Stimulated activated naive CD8-positive, alpha-beta T cell treated with anti-CD3 and anti-CD28 coated beads, Interleukin-15, Interleukin-2, amounts not matched to agents 100 U/mL and 50 U/mL, for 24 hours (primary cell): ENCODE data around the gene NUPR1.
"Not testable (repeated sequence)": the region's sequence is repeated elsewhere in the genome, so short reads cannot be mapped to it uniquely, and the experiment has no call there.

ENCODE experiments used
- ATAC-seq: fragments of 150-1000 bp; cut with Tn5 transposase; one replicate; pipeline ENCODE4 v1.10.0; 2021
- DNase-seq: peaks from one replicate; pipeline ENCODE4 v3.0.0; 2021

The NUPR1 gene, protein sequence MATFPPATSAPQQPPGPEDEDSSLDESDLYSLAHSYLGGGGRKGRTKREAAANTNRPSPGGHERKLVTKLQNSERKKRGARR

GRCh38 chr16:28538733-28539596, at the start of gene NUPR1:
Gene NUPR1 (minus strand): TSS chr16:28538974. CDS start chr16:28538907, 67 bp downstream.
- DNase-seq = no peak
- no peak for ATAC-seq

DNA sequence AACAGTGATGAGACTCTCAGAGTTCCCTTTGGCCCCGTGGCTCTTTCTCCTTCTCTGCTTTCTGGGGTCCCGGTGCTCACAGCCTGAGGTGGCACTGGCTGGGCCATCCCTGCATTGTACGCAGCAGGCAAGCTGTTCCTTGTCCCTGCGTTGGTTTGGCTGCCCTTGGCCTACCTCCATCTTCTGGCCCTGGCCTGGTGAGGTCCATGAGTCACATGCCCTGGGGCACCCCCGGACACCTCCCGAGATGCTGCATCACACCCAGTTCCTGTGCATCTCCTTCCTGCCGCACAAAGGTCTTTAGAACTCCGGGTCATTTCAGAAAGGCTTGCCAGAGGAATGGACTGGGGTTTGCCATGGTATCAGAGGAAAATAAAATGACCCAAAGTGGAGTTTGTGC, 48.6 kb upstream of the NUPR1 start:
- ATAC-seq = no peak
- no peak for DNase-seq

DNA sequence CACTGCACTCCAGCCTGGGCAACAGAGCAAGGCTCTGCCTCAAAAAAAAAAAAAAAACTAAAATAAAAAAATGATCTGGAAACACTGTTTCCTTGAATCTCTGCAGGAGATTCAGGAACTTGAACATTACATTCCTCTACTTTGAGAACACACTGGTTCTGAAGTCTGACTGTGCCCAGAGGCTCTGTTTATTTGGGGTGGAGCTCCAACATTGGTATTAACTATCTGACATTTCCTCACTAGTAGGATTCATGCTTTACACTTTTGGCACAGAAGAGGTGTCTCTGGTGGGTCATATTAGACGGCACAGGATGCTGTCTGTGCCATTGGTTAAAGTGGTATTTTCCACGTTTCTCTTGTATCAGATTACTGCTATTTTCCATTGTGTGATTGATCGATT, 47.7 kb upstream of the NUPR1 start:
- DNase-seq = no peak
- ATAC-seq = no peak

DNA sequence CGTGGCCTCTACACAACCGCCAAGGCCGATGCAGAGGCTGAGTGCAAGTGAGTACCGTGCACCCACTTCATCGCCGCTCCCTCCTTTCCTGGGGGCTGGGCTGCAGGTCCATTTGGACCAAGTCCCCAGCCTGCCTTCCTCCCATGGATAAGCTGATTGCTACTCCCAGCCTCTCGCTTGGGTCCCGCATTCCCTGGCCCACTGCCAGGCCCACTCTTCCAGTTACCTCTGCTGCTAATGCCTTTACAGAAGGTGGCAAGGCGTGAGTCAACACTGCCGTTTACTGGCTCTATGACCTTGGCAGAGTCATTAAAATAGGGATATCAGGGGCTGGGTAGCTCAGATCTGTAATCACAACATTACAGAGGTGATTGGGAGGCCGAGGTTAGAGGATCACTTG, 46.9 kb upstream of the NUPR1 start:
- ATAC-seq (no peak), DNase-seq (no peak)

- DNase-seq = no peak
- ATAC-seq = no peak
Observed at GRCh38 chr16:28580726-28581315, 42.0 kb upstream of the NUPR1 start.

- ATAC-seq = no peak
- DNase-seq = no peak
Observed at GRCh38 chr16:28575446-28576109, 36.8 kb upstream of the NUPR1 start.

DNA sequence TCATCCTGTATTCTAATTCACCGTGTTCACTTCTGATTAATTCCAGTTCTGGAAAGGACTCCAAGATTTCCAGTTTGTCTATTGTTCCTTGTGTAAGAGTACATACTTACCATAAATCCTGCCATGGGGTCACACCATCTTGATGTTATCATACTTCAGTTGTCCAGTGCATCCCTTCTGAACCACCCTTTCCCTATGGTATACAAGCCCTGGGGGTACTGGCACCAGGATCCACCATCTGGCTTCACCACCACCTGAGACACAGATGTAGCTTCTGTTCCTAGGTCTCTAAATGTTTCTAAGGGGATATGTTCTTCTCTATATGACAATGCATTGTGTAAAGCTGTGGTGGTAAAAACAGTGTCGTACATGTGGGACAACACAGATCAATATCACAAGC, 36.2 kb upstream of the NUPR1 start:
- ATAC-seq (no peak), DNase-seq (no peak)

GRCh38 chr16:28573738-28574718, 35.3 kb upstream of the NUPR1 start:
- no peak for ATAC-seq

GRCh38 chr16:28572696-28573510, 34.1 kb upstream of the NUPR1 start:
- DNase-seq (no peak), ATAC-seq (no peak)

More at GRCh38 chr16:28573738-28574718, 35.3 kb upstream of the NUPR1 start:
- no peak for DNase-seq

DNA sequence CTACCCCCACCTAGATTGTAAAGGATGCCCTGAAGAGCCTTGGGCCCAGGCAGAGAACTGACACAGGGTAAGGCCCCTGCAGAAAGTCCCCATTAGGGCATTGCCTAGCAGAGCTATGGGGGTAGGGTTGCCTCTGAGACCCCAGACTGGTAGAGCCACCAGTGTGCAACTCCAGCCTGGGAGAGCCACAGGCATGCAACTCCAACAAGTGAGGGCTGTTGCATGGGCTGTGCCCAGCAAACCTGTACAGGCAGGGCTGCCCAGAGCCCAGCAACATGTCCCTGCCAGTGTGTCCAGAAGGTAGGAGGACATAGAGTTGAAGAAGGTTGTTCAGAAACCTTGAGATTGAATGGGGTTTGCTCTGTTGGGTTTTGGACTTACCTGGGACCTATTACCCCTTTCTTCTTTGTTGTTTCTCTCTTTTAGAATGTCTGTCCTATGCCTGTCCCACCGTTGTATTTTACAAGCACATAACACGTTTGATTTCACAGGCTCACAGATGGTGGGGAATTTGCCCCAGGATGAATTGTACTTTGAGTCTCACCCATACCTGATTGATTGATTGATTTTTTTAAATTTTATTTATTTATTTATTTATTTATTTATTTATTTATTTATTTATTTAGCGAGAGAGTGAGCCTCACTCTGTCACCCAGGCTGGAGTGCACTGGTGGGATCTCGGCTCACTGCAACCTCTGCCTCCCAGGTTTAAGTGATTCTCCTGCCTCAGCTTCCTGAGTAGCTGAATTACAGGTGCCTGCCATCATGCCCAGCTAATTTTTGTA, 31.4 kb upstream of the NUPR1 start:
- DNase-seq (no peak), ATAC-seq (no peak)

GRCh38 chr16:28569021-28569420, 30.2 kb upstream of the NUPR1 start:
- no peak for DNase-seq
- no peak for ATAC-seq

DNA sequence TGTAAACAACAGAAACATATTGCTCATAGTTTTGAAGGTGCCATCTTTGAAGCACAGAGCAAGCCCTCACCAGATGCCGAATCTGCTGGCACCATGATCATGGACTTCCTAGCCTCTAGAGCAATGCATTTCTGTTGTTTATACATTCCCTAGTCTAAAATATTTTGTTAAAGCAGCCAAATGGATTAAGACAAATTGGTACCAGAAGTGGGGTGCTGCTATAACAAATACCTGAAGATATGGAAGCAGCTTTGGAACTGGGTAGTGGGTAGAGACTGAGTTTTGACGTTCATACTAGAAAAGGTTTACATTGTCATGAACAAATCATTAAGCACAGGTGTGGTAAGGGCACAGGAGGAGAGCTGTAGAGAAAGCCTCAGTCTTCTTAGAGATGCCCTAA, 28.5 kb upstream of the NUPR1 start:
- no peak for ATAC-seq
- DNase-seq = no peak

GRCh38 chr16:28566233-28566925, 27.6 kb upstream of the NUPR1 start:
- DNase-seq, ATAC-seq: not testable (repeated sequence)

DNA sequence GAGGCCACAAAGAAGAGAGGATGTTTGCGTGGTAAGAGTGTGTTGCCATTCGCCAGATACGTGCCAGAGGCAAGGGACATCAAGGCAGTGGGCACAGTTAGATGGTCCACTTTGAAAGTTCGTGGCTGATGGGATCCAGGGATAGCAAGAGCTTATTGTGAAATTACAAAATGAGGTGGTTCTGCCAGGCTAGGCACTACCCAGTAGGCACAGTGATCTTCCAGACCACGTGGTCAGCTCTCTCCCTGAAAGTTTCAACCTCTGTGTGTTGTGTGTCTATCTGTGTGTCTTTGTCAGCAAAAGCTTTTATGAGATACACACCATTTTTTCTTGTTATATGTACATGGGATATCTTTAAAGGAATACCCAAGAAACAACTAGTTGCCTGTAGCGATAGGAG, 24.4 kb upstream of the NUPR1 start:
- ATAC-seq = no peak
- no peak for DNase-seq

- ATAC-seq (no peak), DNase-seq (no peak)
Observed at GRCh38 chr16:28562199-28562598, 23.4 kb upstream of the NUPR1 start.

DNA sequence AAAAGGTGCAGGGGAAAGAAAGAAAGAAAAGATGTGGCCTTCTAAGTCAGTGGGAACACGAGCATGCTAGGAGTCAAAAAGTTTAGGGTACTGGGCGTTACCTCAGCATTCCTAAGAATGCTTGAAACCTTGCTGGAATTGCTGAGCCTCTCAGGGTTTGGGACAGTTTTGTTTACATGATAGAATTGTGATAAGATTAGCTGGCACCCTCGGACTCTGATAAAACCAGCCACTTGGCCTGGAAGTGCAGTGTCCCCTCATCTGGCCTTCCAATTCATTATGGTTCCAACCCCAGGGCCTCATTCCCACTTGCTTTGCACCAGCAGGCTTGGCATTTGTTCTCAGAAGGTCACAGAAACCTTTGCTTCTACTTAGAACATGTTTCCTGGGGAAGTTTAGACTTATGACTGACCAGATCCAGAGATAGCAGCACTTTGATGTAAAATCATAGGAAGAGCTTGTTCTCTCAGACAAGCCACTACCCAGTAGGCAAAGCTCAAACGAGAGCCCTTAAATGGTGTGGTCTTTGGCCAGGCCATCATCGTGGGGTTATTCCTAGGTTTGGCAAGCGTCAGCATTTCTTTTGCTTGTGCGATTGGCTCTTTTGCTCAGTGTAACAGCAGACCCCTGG, 22.9 kb upstream of the NUPR1 start:
- ATAC-seq (no peak), DNase-seq (no peak)

GRCh38 chr16:28558456-28558855, 19.7 kb upstream of the NUPR1 start:
- ATAC-seq = no peak
- DNase-seq = no peak

DNA sequence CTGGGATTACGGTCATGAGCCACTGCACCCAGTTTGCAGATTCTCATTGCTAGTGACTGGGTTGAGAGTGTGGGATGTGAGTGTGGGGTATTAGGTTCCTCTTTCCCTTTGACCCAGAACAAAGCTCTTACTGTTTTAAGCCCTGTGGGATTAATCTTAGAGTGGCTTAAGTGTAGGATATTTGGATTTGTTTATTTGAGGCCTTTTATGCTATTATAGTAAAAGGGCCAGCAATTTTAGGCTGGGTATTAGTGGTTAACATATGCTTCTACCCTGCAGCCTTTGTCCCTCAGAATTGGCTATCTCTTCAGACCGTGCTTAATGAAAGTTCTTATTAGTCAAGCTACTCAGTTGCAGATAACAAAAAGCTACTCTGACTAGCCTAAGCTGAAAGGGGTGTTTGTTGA, 18.1 kb upstream of the NUPR1 start:
- no peak for DNase-seq
- no peak for ATAC-seq

GRCh38 chr16:28555561-28555960, 16.8 kb upstream of the NUPR1 start:
- ATAC-seq (peak; percentile 25), DNase-seq (no peak)
